B cell (primary cell): ENCODE measurements around the gene NPR1. TPM values are rescaled to one million over a fixed set of nuclear protein-coding genes. Genes with fewer than 3 reads are reported as not detected.

Experiments
- ATAC-seq: fragments of 200-7000 bp; cut with Tn5 transposase; one replicate; pipeline ENCODE4 v1.10.0; 2021; ENCODE audit warnings: low read depth, mild to moderate bottlenecking, moderate number of reproducible peaks, moderate library complexity
- CTCF ChIA-PET: fragments of 350-600 bp; sonication (Branson Sonifier 250); formaldehyde crosslinking; loops from one replicate; lab custom pipeline; 2021; ENCODE audit warnings: antibody characterized with exemption, inconsistent platforms; lab: Charles Lee
- POLR2A ChIA-PET: fragments of 350-600 bp; sonication (Branson Sonifier 250); formaldehyde crosslinking; loops from one replicate; lab custom pipeline; 2021; ENCODE audit warnings: antibody characterized with exemption; lab: Charles Lee
- DNase-seq: peaks from one replicate; pipeline ENCODE4 v3.0.0; 2013
- H2AFZ ChIP-seq: 2 replicates; pipeline ENCODE4 v1.6.1; 2012; ENCODE audit warnings: mild to moderate bottlenecking, low read depth, low read length; ENCODE audit not compliant: insufficient read depth, poor library complexity, severe bottlenecking
- H3K27ac ChIP-seq, 2 donors: 1 replicate in 1 of 2; 2 replicates in 1 of 2; pipeline ENCODE4 v1.5.1; 2012 to 2013; ENCODE audit warnings: low read length in 2 of 2, mild to moderate bottlenecking in 2 of 2, moderate library complexity in 1 of 2
- H3K27me3 ChIP-seq, 4 experiments: fragments of 200-600 bp in 1 of 4; sonication (generic) in 1 of 4; replicated peaks in 1 of 4; 1 replicate in 2 of 4; 2 replicates in 2 of 4; pipeline versions ENCODE4 v1.6.1 to v1.7.0; 2013 to 2016; ENCODE audit warnings: low read length in 3 of 4, mild to moderate bottlenecking in 2 of 4, mixed read lengths in 1 of 4, moderate library complexity in 1 of 4; ENCODE audit not compliant: insufficient read depth in 4 of 4, control insufficient read depth in 3 of 4; ENCODE audit errors: control extremely low read depth in 1 of 4
- H3K36me3 ChIP-seq, 2 experiments: replicated peaks in 1 of 2; 1 replicate in 1 of 2; 2 replicates in 1 of 2; pipeline versions ENCODE4 v1.6.1 to v1.7.1; 2013; ENCODE audit warnings: low read length in 1 of 2; ENCODE audit not compliant: insufficient read depth in 2 of 2, control insufficient read depth in 1 of 2; ENCODE audit errors: control extremely low read depth in 1 of 2, extremely low read depth in 1 of 2
- H3K4me1 ChIP-seq, 2 donors: fragments of 200-600 bp in 1 of 2; sonication (generic) in 1 of 2; 1 replicate in 1 of 2; 2 replicates in 1 of 2; pipeline versions ENCODE4 v1.5.1 to v1.6.1; 2013 to 2017; ENCODE audit warnings: low read length in 2 of 2; ENCODE audit not compliant: control insufficient read depth in 2 of 2, insufficient read depth in 2 of 2
- H3K4me2 ChIP-seq: replicated peaks from 2 replicates; pipeline ENCODE3; 2012; ENCODE audit warnings: mild to moderate bottlenecking, low read depth, low read length; ENCODE audit not compliant: poor library complexity, severe bottlenecking
- H3K4me3 ChIP-seq, 5 experiments: fragments of 200-600 bp in 1 of 5; sonication (generic) in 1 of 5; 1 replicate in 3 of 5; 2 replicates in 2 of 5; pipeline versions ENCODE4 v1.5.1 to v1.7.0; 2011 to 2016; ENCODE audit warnings: low read length in 4 of 5, mild to moderate bottlenecking in 4 of 5, low read depth in 2 of 5, control low read depth in 1 of 5, moderate library complexity in 1 of 5; ENCODE audit not compliant: insufficient read depth in 1 of 5; ENCODE audit errors: control extremely low read depth in 1 of 5, extremely low read depth in 1 of 5
- H3K79me2 ChIP-seq: fragments of 200-600 bp; sonication (generic); one replicate; pipeline ENCODE4 v1.6.0; 2016; ENCODE audit warnings: low read length; ENCODE audit not compliant: control insufficient read depth, insufficient read depth
- H3K9ac ChIP-seq: fragments of 200-600 bp; sonication (generic); 2 replicates; pipeline ENCODE4 v1.6.1; 2017; ENCODE audit warnings: mild to moderate bottlenecking, low read length, moderate library complexity
- H3K9me3 ChIP-seq, 3 donors: one replicate each; pipeline versions ENCODE4 v1.6.1 to v1.7.1; 2013; ENCODE audit warnings: low read length in 2 of 3; ENCODE audit not compliant: control insufficient read depth in 2 of 3, insufficient read depth in 1 of 3; ENCODE audit errors: control extremely low read depth in 1 of 3
- H4K20me1 ChIP-seq: 2 replicates; pipeline ENCODE4 v1.6.0; 2012; ENCODE audit warnings: mild to moderate bottlenecking, low read length; ENCODE audit not compliant: insufficient read depth, control insufficient read depth, poor library complexity, severe bottlenecking
- H3K27ac Mint-ChIP-seq: one replicate; pipeline ENCODE4 v1.8.0; 2021; ENCODE audit warnings: mixed read lengths
- H3K27me3 Mint-ChIP-seq: one replicate; pipeline ENCODE4 v1.8.0; 2021; ENCODE audit warnings: mixed read lengths
- H3K4me1 Mint-ChIP-seq: one replicate; pipeline ENCODE4 v1.8.0; 2021; ENCODE audit warnings: mixed read lengths
- H3K4me3 Mint-ChIP-seq: one replicate; pipeline ENCODE4 v1.8.0; 2021; ENCODE audit warnings: mixed read lengths
- H3K9me3 Mint-ChIP-seq: one replicate; pipeline ENCODE4 v1.8.0; 2022; ENCODE audit warnings: mixed read lengths; ENCODE audit not compliant: insufficient read depth
- CTCF ChIP-seq: fragments of 200-600 bp; IDR thresholded peaks from one replicate; pipeline ENCODE4 v1.8.0; 2022; ENCODE audit warnings: antibody characterized with exemption, mild to moderate bottlenecking
- EZH2 ChIP-seq: IDR thresholded peaks from 2 replicates; pipeline ENCODE4 v1.6.1; 2012; ENCODE audit warnings: borderline replicate concordance, low read depth, mild to moderate bottlenecking, moderate library complexity, low read length; ENCODE audit not compliant: insufficient read depth, poor library complexity, severe bottlenecking
- WGBS: methylation state at CpG from one replicate; pipeline ENCODE4 v1.1.5; 2013; ENCODE audit warnings: missing lambda C conversion rate; ENCODE audit not compliant: insufficient coverage; 5-methylcytosine and 5-hydroxymethylcytosine counted together
- intact Hi-C: fragments of 100-400 bp; cut with micrococcal nuclease; formaldehyde crosslinking; loops from one replicate; pipeline ENCODE4 v1.10.0; 2022
- polyA plus RNA-seq: library from polyadenylated mRNA; depleted of rRNA; stranded (reverse); fragments of >200 nt; gene quantifications from 2 replicates; pipeline ENCODE4 v1.2.3, GENCODE V29; 2012
- total RNA-seq, 2 donors: library from RNA; stranded (reverse); fragments of 120-200 nt in 1 of 2; gene quantifications; 1 replicate in 1 of 2; 2 replicates in 1 of 2; pipeline versions ENCODE4 v1.2.3 to v1.2.4, GENCODE V29; 2013 to 2022

Gene NPR1
- total and polyA plus RNA-seq, 2 donors (not counting 1 experiment from before 2014, with no cell fraction given), result 0.37 TPM; not detected in 1

GRCh38 chr1:153679337-153680119 is 1.0 kb downstream of the NPR1 start:
- intact Hi-C loops, result loop anchor here (5.0 to 10.0 kb wide), 2 partner anchors 145 to 167 kb away; partner anchors contain the start of gene S100A6
- Histone ChIP-seq H3K9me3 (peaks cover 0 to 8% (median 0%) of the 10 kb centered on the region in 3 donors), H3K27ac (no peak overlapping the region), H3K4me3 (peak overlapping the region in 4 of 5 experiments; percentile 19 to 57 (median 50)), H4K20me1 (no peaks in the 10 kb centered on the region), H2AFZ (peak overlapping the region; percentile 86), H3K9ac (peak overlapping the region; percentile 63), H3K36me3 (no peaks in the 10 kb centered on the region), H3K4me1 (peaks cover 26 to 30% of the 10 kb centered on the region in 2 donors), H3K79me2 (no peaks in the 10 kb centered on the region), H3K27me3 (peaks cover 0 to 37% (median 24%) of the 10 kb centered on the region in 4 experiments), H3K4me2 (peak overlapping the region; percentile 88)
- WGBS, result 2% methylated on average over 73 of the region's 73 CpGs
- DNase-seq (peak; percentile 68), ATAC-seq (peak; percentile 63)
- Mint-ChIP-seq H3K9me3 (no peaks in the 10 kb centered on the region), H3K4me3 (peak overlapping the region; percentile 94), H3K27ac (no peak overlapping the region), H3K4me1 (peaks cover 26% of the 10 kb centered on the region), H3K27me3 (peaks cover 56% of the 10 kb centered on the region)
- ChIA-PET CTCF (interaction anchor here (0.6 to 6.4 kb wide), 6 partner anchors 8 to 307 kb away, joined by 3 to 50 read pairs (median 6); partner anchors contain the start of gene RAB13), POLR2A (interaction anchor here (0.6 to 1.3 kb wide), 4 partner anchors 46 to 621 kb away, joined by 3 to 13 read pairs (median 3); partner anchors contain the start of gene CHTOP)
- TF ChIP-seq EZH2, result no peak
- peak; percentile 42 for TF ChIP-seq CTCF

- Mint-ChIP-seq H3K4me1 (peaks cover 26% of the 10 kb centered on the region), H3K27ac (no peak overlapping the region), H3K4me3 (peak overlapping the region; percentile 94), H3K9me3 (no peaks in the 10 kb centered on the region), H3K27me3 (peaks cover 59% of the 10 kb centered on the region)
- no peaks in the 10 kb centered on the region for H4K20me1 ChIP-seq
- peaks cover 0 to 8% (median 0%) of the 10 kb centered on the region in 3 donors for H3K9me3 ChIP-seq
- peak overlapping the region in 1 of 5 experiments; percentile 48 for H3K4me3 ChIP-seq
- ATAC-seq (no peak), DNase-seq (no peak)
- H3K9ac ChIP-seq, result peak overlapping the region; percentile 63
- H3K4me1 ChIP-seq, result peaks cover 26 to 30% of the 10 kb centered on the region in 2 donors
- no peak for TF ChIP-seq EZH2
- TF ChIP-seq CTCF, result no peak
- ChIA-PET POLR2A (interaction anchor here (0.5 to 0.6 kb wide), 5 partner anchors 16 to 244 kb away, joined by 3 to 13 read pairs (median 4); no protein-coding TSS in a partner anchor), CTCF (interaction anchor here (0.8 to 6.4 kb wide), 5 partner anchors 8 to 307 kb away, joined by 3 to 50 read pairs (median 10); partner anchors contain the start of gene RAB13)
- intact Hi-C loops, result no loop called here
- no peaks in the 10 kb centered on the region for H3K36me3 ChIP-seq
- WGBS, result 37% methylated on average over 5 of the region's 10 CpGs
- H3K27me3 ChIP-seq, result peaks cover 0 to 37% (median 24%) of the 10 kb centered on the region in 4 experiments
- no peaks in the 10 kb centered on the region for H3K79me2 ChIP-seq
- H3K4me2 ChIP-seq, result peak overlapping the region; percentile 88
- no peak overlapping the region for H3K27ac ChIP-seq
- peak overlapping the region; percentile 86 for H2AFZ ChIP-seq
Observed at GRCh38 chr1:153680120-153680403, 1.6 kb downstream of the NPR1 start.
